Lower lobe of right lung (tissue), 2 donors: ENCODE data around the gene GNAO1. TPM values are rescaled to one million over a fixed set of nuclear protein-coding genes. Genes with fewer than 3 reads are reported as not detected.

Source experiments
- ATAC-seq, 2 donors: fragments of 200-7000 bp; cut with Tn5 transposase; one replicate each; pipeline ENCODE4 v1.9.1; 2020 to 2022; ENCODE audit warnings: mild to moderate bottlenecking in 2 of 2, moderate library complexity in 2 of 2
- DNase-seq: peaks from one replicate; pipeline ENCODE4 v3.0.0-alpha.2; 2020
- H3K27ac ChIP-seq: fragments of 200-600 bp; one replicate; pipeline ENCODE4 v1.8.0; 2022
- H3K27me3 ChIP-seq: fragments of 200-600 bp; one replicate; pipeline ENCODE4 v1.8.0; 2022; ENCODE audit warnings: low read depth
- H3K36me3 ChIP-seq: fragments of 200-600 bp; one replicate; pipeline ENCODE4 v1.8.0; 2022; ENCODE audit warnings: mild to moderate bottlenecking
- H3K4me1 ChIP-seq: fragments of 200-600 bp; one replicate; pipeline ENCODE4 v1.8.0; 2022
- H3K4me3 ChIP-seq: fragments of 200-600 bp; one replicate; pipeline ENCODE4 v1.8.0; 2022; ENCODE audit warnings: mild to moderate bottlenecking
- H3K9me3 ChIP-seq: fragments of 200-600 bp; one replicate; pipeline ENCODE4 v1.8.0; 2022
- intact Hi-C: fragments of 100-400 bp; cut with DNase I; formaldehyde crosslinking; loops from one replicate; pipeline ENCODE4 v1.11.0; 2022
- total RNA-seq: library from RNA; stranded (reverse); fragmentation: NEBNext Ultra II Directional; extraction: Animal tissue kit (Norgen Biotek cat#: 25700); gene quantifications from one replicate; pipeline ENCODE4 v1.2.1, GENCODE V29; 2021
- TF ChIP-seq, protein P1 (sequence below): fragments of 200-600 bp; IDR thresholded peaks from one replicate; pipeline ENCODE4 v1.8.0; 2022; ENCODE audit warnings: antibody characterized with exemption, mild to moderate bottlenecking
- donor health status: DM: no; HTN: yes; CAD: no; lungs with severe emphysema.

GNAO1 gene
- total RNA-seq, 1 donor from 2014 or later = 1.8 TPM

DNA sequence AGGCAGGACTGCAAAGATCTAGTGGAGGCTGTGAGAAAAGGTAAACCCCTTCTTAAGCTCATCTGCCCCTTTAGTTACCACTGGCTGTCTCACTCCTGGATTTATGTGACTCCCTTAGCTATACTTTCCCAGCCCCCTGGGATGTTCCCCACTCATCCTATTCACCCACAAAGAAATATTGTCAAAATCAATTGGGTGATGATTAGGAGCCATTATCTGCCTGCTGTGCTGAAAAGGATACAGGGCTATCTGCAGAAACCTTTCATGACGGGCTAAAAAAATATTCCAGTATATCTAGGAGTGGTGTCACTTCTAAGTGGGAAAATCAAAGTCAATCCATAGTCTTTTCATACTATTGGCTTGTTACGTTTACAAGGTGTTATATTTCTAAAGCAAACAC, 8.0 kb upstream of the GNAO1 start:
- Histone ChIP-seq H3K27ac (no peak overlapping the region), H3K4me3 (no peak overlapping the region), H3K27me3 (no peaks in the 10 kb centered on the region), H3K36me3 (no peaks in the 10 kb centered on the region), H3K4me1 (no peaks in the 10 kb centered on the region), H3K9me3 (peaks cover 5% of the 10 kb centered on the region)
- intact Hi-C loops = no loop called here
- TF ChIP-seq, protein P1, sequence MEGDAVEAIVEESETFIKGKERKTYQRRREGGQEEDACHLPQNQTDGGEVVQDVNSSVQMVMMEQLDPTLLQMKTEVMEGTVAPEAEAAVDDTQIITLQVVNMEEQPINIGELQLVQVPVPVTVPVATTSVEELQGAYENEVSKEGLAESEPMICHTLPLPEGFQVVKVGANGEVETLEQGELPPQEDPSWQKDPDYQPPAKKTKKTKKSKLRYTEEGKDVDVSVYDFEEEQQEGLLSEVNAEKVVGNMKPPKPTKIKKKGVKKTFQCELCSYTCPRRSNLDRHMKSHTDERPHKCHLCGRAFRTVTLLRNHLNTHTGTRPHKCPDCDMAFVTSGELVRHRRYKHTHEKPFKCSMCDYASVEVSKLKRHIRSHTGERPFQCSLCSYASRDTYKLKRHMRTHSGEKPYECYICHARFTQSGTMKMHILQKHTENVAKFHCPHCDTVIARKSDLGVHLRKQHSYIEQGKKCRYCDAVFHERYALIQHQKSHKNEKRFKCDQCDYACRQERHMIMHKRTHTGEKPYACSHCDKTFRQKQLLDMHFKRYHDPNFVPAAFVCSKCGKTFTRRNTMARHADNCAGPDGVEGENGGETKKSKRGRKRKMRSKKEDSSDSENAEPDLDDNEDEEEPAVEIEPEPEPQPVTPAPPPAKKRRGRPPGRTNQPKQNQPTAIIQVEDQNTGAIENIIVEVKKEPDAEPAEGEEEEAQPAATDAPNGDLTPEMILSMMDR = no peak
- DNase-seq = no peak
- ATAC-seq = no peak

DNA sequence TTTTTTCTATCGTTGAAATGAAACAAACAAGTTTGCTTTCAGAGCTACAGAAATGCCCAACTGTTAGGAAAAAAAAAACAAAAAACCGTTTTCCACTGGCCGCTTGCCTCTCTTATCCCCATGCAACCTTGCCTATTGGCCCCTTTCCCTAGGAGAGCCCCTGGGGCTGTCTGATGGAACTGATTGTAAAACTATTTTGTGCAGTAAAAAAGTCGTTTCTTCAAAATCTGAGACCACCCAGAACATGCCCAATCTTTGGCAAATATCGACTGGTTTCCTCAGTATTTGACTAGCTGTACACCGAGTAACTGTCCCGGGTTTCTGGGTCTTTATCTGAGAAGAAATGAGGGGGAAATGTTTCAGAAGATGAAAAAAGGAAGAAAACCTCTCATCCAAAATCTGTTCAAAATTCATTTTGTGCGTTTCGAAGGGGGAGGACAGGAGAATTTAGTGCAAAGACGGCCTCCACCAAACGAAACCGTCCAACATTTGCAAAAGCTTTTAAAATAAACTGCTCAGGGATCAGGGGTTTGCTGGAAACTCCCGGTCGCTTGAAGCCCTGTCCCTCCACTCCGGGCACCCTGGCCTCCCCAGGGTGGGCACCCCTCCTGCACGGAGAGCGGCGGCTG, 1.1 kb upstream of the GNAO1 start:
- Histone ChIP-seq H3K9me3 (no peaks in the 10 kb centered on the region), H3K4me1 (peaks cover 17% of the 10 kb centered on the region), H3K27ac (no peak overlapping the region), H3K4me3 (peak overlapping the region; percentile 56), H3K36me3 (no peaks in the 10 kb centered on the region), H3K27me3 (peaks cover 56% of the 10 kb centered on the region)
- no peak for ATAC-seq
- TF ChIP-seq, protein P1 = no peak
- DNase-seq = no peak
- intact Hi-C loops = no loop called here

DNA sequence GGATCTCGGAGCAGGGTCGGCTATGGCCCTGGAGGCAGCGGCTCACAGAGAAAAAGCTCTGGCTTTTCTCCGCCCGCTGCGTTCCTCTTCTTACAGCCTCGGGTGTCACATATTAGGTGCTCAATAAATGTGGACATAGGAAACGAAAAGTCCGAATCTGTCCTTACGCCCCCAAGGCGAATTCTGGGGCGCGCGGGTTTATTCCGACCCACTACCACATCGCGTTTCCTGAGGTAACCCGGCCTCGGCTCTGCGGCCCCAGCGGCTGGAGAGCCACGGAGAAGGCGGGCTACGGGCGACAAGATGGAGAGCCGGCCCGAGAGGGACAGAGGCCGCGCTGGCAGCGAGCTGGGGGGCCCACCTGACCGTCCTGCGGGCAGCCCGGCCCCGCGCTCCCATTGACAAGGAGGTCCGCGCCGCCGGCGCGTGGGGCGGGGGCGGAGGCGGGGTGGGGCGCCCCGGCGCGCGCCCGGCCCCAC, 573 bp upstream of the GNAO1 start:
- DNase-seq (no peak), ATAC-seq (peak in 1 of 2 donors; percentile 42)
- Histone ChIP-seq H3K4me1 (peaks cover 17% of the 10 kb centered on the region), H3K4me3 (peak overlapping the region; percentile 56), H3K27ac (no peak overlapping the region), H3K9me3 (no peaks in the 10 kb centered on the region), H3K27me3 (peaks cover 61% of the 10 kb centered on the region), H3K36me3 (no peaks in the 10 kb centered on the region)
- intact Hi-C loops = no loop called here
- TF ChIP-seq, protein P1 = no peak

DNA sequence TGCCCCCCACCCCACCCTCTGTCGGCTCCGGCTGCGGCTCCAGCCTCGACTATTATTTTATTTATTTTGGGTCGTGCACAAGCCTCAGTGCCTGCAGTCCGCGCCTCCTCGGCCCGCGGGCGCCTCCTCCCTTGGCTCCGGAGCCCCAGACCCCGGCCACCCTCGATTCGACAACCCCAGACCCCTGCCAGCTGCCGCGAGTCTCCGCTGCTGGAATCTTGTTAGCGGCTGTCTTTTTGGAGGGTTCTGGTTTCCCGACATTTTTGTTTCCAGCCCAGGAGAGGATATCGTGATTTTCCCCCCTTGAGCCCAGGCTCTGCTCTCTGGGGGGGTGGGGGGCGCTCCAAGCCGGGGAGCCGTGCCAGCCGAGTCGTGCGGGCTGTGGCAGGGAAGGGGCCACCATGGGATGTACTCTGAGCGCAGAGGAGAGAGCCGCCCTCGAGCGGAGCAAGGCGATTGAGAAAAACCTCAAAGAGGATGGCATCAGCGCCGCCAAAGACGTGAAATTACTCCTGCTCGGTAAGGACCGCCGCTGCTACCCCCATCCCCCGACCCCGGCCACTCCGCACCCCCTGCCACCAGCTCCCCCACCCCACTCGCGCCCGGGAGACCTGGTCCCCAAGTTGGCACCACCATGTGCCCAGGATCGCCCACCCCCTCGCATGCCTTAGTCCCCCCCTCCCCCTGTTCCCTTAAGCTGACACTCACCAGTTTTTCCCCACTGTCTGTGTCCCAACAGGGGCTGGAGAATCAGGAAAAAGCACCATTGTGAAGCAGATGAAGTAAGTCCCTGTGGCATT, 746 bp downstream of the GNAO1 start:
- intact Hi-C loops = no loop called here
- peak overlapping the region; percentile 63 for H3K4me3 ChIP-seq
- H3K27me3 ChIP-seq = peaks cover 61% of the 10 kb centered on the region

DNA sequence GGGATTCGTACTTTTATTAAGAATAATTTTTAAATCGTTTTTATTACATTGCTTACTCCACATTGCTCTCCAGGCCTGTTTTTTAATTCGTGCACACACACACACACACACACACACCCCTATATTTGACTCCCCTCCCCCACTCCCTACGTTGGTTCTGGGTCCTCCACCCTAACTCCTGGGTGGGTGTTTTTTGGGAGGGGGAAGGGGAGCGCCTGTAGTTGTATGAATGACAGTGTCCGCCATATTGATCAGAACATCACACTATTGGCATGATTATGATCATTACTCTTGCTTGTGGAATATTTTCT, 1.3 kb downstream of the GNAO1 start:
- no peak overlapping the region for H3K4me3 ChIP-seq
- H3K27me3 ChIP-seq = peaks cover 61% of the 10 kb centered on the region
- H3K27ac ChIP-seq = no peak overlapping the region
- peaks cover 17% of the 10 kb centered on the region for H3K4me1 ChIP-seq
- H3K9me3 ChIP-seq = no peaks in the 10 kb centered on the region
- TF ChIP-seq, protein P1 = no peak
- DNase-seq (no peak), ATAC-seq (no peak)
- intact Hi-C loops = no loop called here
- H3K36me3 ChIP-seq = no peaks in the 10 kb centered on the region

More for the DNA sequence above, 746 bp downstream of the GNAO1 start:
- H3K36me3 ChIP-seq = no peaks in the 10 kb centered on the region
- no peak overlapping the region for H3K27ac ChIP-seq
- TF ChIP-seq, protein P1 = no peak
- DNase-seq (no peak), ATAC-seq (no peak)
- H3K9me3 ChIP-seq = no peaks in the 10 kb centered on the region
- H3K4me1 ChIP-seq = peaks cover 17% of the 10 kb centered on the region
